RWPE1 (cell line): Measurements from ENCODE around the gene MFSD6.
A peak's percentile ranks its signal among the peaks of the same experiment; 100 is the strongest.

Experiments used
- CTCF ChIA-PET: fragments of 350-600 bp; sonication (Branson Sonifier 250); formaldehyde crosslinking; extraction: SDS; loops from one replicate; lab custom pipeline; 2021; lab: Yijun Ruan, JAX
- POLR2A ChIA-PET: fragments of 400-600 bp; formaldehyde crosslinking; extraction: SDS; loops from one replicate; lab custom pipeline; 2020; ENCODE audit warnings: antibody characterized with exemption; ENCODE audit not compliant: low non-redundant PET; lab: Yijun Ruan, JAX
- DNase-seq: peaks from one replicate; pipeline ENCODE4 v3.0.0; 2012; ENCODE audit warnings: low spot score
- H3K27ac ChIP-seq: fragments of 450-650 bp; 2 replicates; pipeline ENCODE4 v1.5.1; 2017
- CTCF ChIP-seq: fragments of 450-650 bp; conservative IDR thresholded peaks from 2 replicates; pipeline ENCODE4 v1.5.1; 2017; ENCODE audit warnings: low read depth, mild to moderate bottlenecking

The MFSD6 gene

GRCh38 chr2:190440113-190440512 is 32.0 kb downstream of the MFSD6 start:
- POLR2A ChIA-PET = no interaction called here
- CTCF ChIA-PET = no interaction called here
- DNase-seq = no peak

GRCh38 chr2:190441564-190441963 is 33.4 kb downstream of the MFSD6 start:
- CTCF ChIA-PET = interaction anchor here (0.6 kb wide), 2 partner anchors 37 to 135 kb away, joined by 3 to 4 read pairs; no protein-coding TSS in a partner anchor
- TF ChIP-seq CTCF = no peak
- no peak for DNase-seq
- H3K27ac ChIP-seq = no peak overlapping the region
- POLR2A ChIA-PET = interaction anchor here (0.6 kb wide), 1 partner anchor 205 kb away, joined by 4 read pairs; no protein-coding TSS in a partner anchor

More at GRCh38 chr2:190440113-190440512, 32.0 kb downstream of the MFSD6 start:
- H3K27ac ChIP-seq = no peak overlapping the region
- no peak for TF ChIP-seq CTCF

- no peak for DNase-seq
- ChIA-PET POLR2A (no interaction called here), CTCF (interaction anchor here (0.7 kb wide), 1 partner anchor 25 kb away, joined by 3 read pairs; no protein-coding TSS in a partner anchor)
- H3K27ac ChIP-seq = no peak overlapping the region
- TF ChIP-seq CTCF = no peak
These were observed 34.9 kb downstream of the MFSD6 start for GRCh38 chr2:190443055-190443454.

- H3K27ac ChIP-seq = peak overlapping the region; percentile 77
- peak; percentile 10 for DNase-seq
- ChIA-PET CTCF (no interaction called here), POLR2A (no interaction called here)
- no peak for TF ChIP-seq CTCF
These were observed 35.8 kb downstream of the MFSD6 start for GRCh38 chr2:190443778-190444481.

GRCh38 chr2:190444976-190445375 is 36.8 kb downstream of the MFSD6 start:
- POLR2A ChIA-PET = interaction anchor here (0.6 kb wide), 1 partner anchor 120 kb away, joined by 3 read pairs; no protein-coding TSS in a partner anchor
- no peak for DNase-seq
- no peak for TF ChIP-seq CTCF
- CTCF ChIA-PET = interaction anchor here (0.6 to 0.7 kb wide), 2 partner anchors 59 to 505 kb away, joined by 3 to 4 read pairs; no protein-coding TSS in a partner anchor
- no peak overlapping the region for H3K27ac ChIP-seq

- DNase-seq = no peak
These were observed 38.0 kb downstream of the MFSD6 start for GRCh38 chr2:190446193-190446592.

More at GRCh38 chr2:190446193-190446592, 38.0 kb downstream of the MFSD6 start:
- H3K27ac ChIP-seq = no peak overlapping the region
- POLR2A ChIA-PET = no interaction called here
- CTCF ChIA-PET = interaction anchor here (0.6 kb wide), 1 partner anchor 10 kb away, joined by 3 read pairs; no protein-coding TSS in a partner anchor
- TF ChIP-seq CTCF = no peak
